Measurements from ENCODE around the gene NRIP1. TPM values are rescaled to one million over a fixed set of nuclear protein-coding genes. Genes with fewer than 3 reads are reported as not detected.

The NRIP1 gene
- total RNA-seq, 4 donors from 2014 or later: 38.5 to 63.7 (median 55.6) TPM

- intact Hi-C loops (cut with DNase I; ENCODE audit: low total_unique reads) (no loop called here), in situ Hi-C loops (cut with MboI; ENCODE audit: low pct_ligation_motif_present in 1 of 4, low pct_unique_long_range_greater_than_20kb in 1 of 4, low sequenced_read_pairs in 3 of 4) (no loop called here)
- H3K36me3 ChIP-seq: peaks cover 0 to 8% (median 3%) of the 10 kb centered on the region in 4 donors
- no peaks in the 10 kb centered on the region for H3K4me1 ChIP-seq
- 87 to 91% methylated on average over 3 of the region's 3 CpGs for WGBS, 2 donors (ENCODE audit: low coverage in 1 of 2)
- no peaks in the 10 kb centered on the region for H3K27me3 ChIP-seq
- DNase-seq: no peak
- TF ChIP-seq POLR2AphosphoS5 (IDR thresholded peaks at IDR 0.05): no peak
- TF ChIP-seq CTCF (IDR thresholded peaks at IDR 0.05): no peak
- TF ChIP-seq EP300 (IDR thresholded peaks at IDR 0.05; ENCODE audit: low read depth): no peak
- TF ChIP-seq POLR2A (IDR thresholded peaks at IDR 0.05): no peak
- H3K4me3 ChIP-seq: no peak overlapping the region
- H3K27ac ChIP-seq: no peak overlapping the region
- no peaks in the 10 kb centered on the region for H3K9me3 ChIP-seq
Measured at GRCh38 chr21:14961502-14961901, 103.3 kb downstream of the NRIP1 start.

GRCh38 chr21:14959343-14959742 lies 105.5 kb downstream of the NRIP1 start:
- Histone ChIP-seq H3K36me3 (peaks cover 0 to 4% (median 0%) of the 10 kb centered on the region in 4 donors), H3K4me3 (no peak overlapping the region), H3K27me3 (no peaks in the 10 kb centered on the region), H3K4me1 (no peaks in the 10 kb centered on the region), H3K27ac (no peak overlapping the region), H3K9me3 (no peaks in the 10 kb centered on the region)
- TF ChIP-seq EP300 (IDR thresholded peaks at IDR 0.05; ENCODE audit: low read depth): no peak
- TF ChIP-seq CTCF (IDR thresholded peaks at IDR 0.05): no peak
- no peak for TF ChIP-seq POLR2AphosphoS5 (IDR thresholded peaks at IDR 0.05)
- intact Hi-C loops (cut with DNase I; ENCODE audit: low total_unique reads): no loop called here
- no peak for DNase-seq
- 58 to 75% methylated on average over 3 of the region's 3 CpGs for WGBS, 2 donors (ENCODE audit: low coverage in 1 of 2)
- in situ Hi-C loops (cut with MboI; ENCODE audit: low pct_ligation_motif_present in 1 of 4, low pct_unique_long_range_greater_than_20kb in 1 of 4, low sequenced_read_pairs in 3 of 4): no loop called here

GRCh38 chr21:14957836-14958235 lies 107.0 kb downstream of the NRIP1 start:
- intact Hi-C loops (cut with DNase I; ENCODE audit: low total_unique reads): no loop called here
- no peaks in the 10 kb centered on the region for H3K4me1 ChIP-seq
- no peaks in the 10 kb centered on the region for H3K36me3 ChIP-seq
- 88 to 92% methylated on average over 1 of the region's 1 CpG for WGBS, 2 donors (ENCODE audit: low coverage in 1 of 2)
- H3K9me3 ChIP-seq: no peaks in the 10 kb centered on the region
- H3K4me3 ChIP-seq: no peak overlapping the region
- H3K27ac ChIP-seq: no peak overlapping the region
- no peak for TF ChIP-seq POLR2AphosphoS5 (IDR thresholded peaks at IDR 0.05)
- TF ChIP-seq POLR2A (IDR thresholded peaks at IDR 0.05): no peak
- no peak for TF ChIP-seq EP300 (IDR thresholded peaks at IDR 0.05; ENCODE audit: low read depth)
- TF ChIP-seq CTCF (IDR thresholded peaks at IDR 0.05): no peak
- no peak for DNase-seq
- H3K27me3 ChIP-seq: no peaks in the 10 kb centered on the region
- in situ Hi-C loops (cut with MboI; ENCODE audit: low pct_ligation_motif_present in 1 of 4, low pct_unique_long_range_greater_than_20kb in 1 of 4, low sequenced_read_pairs in 3 of 4): no loop called here

- Histone ChIP-seq H3K4me1 (no peaks in the 10 kb centered on the region), H3K4me3 (no peak overlapping the region), H3K27me3 (no peaks in the 10 kb centered on the region), H3K9me3 (no peaks in the 10 kb centered on the region), H3K27ac (no peak overlapping the region), H3K36me3 (no peaks in the 10 kb centered on the region)
- DNase-seq: no peak
- WGBS, 2 donors (ENCODE audit: low coverage in 1 of 2): 48 to 57% methylated on average over 4 of the region's 4 CpGs
- TF ChIP-seq POLR2A (IDR thresholded peaks at IDR 0.05): no peak
- no peak for TF ChIP-seq POLR2AphosphoS5 (IDR thresholded peaks at IDR 0.05)
- TF ChIP-seq CTCF (IDR thresholded peaks at IDR 0.05): no peak
- TF ChIP-seq EP300 (IDR thresholded peaks at IDR 0.05; ENCODE audit: low read depth): no peak
- intact Hi-C loops (cut with DNase I; ENCODE audit: low total_unique reads): no loop called here
- in situ Hi-C loops (cut with MboI; ENCODE audit: low pct_ligation_motif_present in 1 of 4, low pct_unique_long_range_greater_than_20kb in 1 of 4, low sequenced_read_pairs in 3 of 4): no loop called here
Measured at GRCh38 chr21:14956807-14957206, 108.0 kb downstream of the NRIP1 start.

Measured in transverse colon (tissue), 4 donors.